ENCODE measurements around the gene EEF1A2. TPM values are rescaled to one million over a fixed set of nuclear protein-coding genes. Genes with fewer than 3 reads are reported as not detected.

EEF1A2 gene
- total RNA-seq, 1 donor from 2014 or later = 0.67 TPM

DNA sequence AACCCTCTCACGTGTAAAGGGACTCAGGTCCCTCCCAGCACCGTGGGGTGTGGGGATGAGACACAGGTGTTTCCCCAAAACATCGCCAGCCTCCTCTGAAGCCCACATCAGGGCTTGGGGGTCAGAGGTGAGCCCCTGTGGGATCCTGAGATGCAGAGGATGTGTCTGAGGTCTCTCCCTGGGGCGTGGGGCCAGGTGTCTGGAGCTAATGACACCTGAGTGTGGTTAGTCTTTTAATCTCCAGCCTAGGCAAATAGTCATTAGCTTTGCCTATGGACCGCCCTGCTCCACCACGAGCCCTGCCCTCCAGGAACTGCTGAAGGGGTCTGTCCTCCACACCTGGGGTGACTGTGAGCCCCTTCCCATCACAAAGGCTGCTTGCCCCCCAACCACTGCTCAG, 46.9 kb upstream of the EEF1A2 start:
- H3K27me3 ChIP-seq = peaks cover 27% of the 10 kb centered on the region
- no peak overlapping the region for H3K27ac ChIP-seq
- TF ChIP-seq, protein P1, sequence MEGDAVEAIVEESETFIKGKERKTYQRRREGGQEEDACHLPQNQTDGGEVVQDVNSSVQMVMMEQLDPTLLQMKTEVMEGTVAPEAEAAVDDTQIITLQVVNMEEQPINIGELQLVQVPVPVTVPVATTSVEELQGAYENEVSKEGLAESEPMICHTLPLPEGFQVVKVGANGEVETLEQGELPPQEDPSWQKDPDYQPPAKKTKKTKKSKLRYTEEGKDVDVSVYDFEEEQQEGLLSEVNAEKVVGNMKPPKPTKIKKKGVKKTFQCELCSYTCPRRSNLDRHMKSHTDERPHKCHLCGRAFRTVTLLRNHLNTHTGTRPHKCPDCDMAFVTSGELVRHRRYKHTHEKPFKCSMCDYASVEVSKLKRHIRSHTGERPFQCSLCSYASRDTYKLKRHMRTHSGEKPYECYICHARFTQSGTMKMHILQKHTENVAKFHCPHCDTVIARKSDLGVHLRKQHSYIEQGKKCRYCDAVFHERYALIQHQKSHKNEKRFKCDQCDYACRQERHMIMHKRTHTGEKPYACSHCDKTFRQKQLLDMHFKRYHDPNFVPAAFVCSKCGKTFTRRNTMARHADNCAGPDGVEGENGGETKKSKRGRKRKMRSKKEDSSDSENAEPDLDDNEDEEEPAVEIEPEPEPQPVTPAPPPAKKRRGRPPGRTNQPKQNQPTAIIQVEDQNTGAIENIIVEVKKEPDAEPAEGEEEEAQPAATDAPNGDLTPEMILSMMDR (IDR thresholded peaks at IDR 0.05) = no peak
- H3K4me3 ChIP-seq = no peak overlapping the region
- intact Hi-C loops (cut with DNase I) = no loop called here
- H3K4me1 ChIP-seq = no peaks in the 10 kb centered on the region
- no peak for ATAC-seq
- no peak for DNase-seq
- H3K36me3 ChIP-seq = no peaks in the 10 kb centered on the region
- no peaks in the 10 kb centered on the region for H3K9me3 ChIP-seq

DNA sequence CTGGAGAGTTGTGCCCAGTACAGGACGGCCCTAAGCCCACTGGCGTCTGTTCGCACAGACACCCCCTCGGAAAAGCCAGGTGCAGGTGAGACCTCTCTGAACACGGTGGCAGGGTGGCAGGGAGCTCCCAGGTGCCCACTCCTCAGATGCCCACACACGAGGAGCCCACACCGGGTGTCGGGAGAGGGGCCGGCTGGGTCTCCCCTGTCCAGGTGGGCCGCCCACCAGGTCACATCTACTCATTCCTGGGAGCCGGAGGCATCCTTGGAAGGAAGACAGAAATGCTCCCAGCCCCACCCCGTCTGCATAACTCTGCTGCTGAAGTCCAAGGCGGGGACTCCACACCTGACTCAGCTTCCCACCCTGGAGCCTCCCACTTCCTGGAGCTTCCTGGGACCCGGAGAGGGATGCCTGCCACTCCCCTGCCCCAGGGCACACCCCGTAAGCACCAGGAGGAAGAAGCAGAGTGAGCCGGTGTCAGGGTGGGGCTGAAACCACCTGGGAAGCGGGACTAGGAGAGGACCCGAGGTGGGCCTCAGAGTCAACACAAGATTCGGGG, 46.2 kb upstream of the EEF1A2 start:
- no peaks in the 10 kb centered on the region for H3K4me1 ChIP-seq
- TF ChIP-seq, protein P1 (IDR thresholded peaks at IDR 0.05) = no peak
- DNase-seq = no peak
- H3K9me3 ChIP-seq = no peaks in the 10 kb centered on the region
- peaks cover 27% of the 10 kb centered on the region for H3K27me3 ChIP-seq
- intact Hi-C loops (cut with DNase I) = no loop called here
- no peak for ATAC-seq
- no peaks in the 10 kb centered on the region for H3K36me3 ChIP-seq
- no peak overlapping the region for H3K27ac ChIP-seq
- H3K4me3 ChIP-seq = no peak overlapping the region

DNA sequence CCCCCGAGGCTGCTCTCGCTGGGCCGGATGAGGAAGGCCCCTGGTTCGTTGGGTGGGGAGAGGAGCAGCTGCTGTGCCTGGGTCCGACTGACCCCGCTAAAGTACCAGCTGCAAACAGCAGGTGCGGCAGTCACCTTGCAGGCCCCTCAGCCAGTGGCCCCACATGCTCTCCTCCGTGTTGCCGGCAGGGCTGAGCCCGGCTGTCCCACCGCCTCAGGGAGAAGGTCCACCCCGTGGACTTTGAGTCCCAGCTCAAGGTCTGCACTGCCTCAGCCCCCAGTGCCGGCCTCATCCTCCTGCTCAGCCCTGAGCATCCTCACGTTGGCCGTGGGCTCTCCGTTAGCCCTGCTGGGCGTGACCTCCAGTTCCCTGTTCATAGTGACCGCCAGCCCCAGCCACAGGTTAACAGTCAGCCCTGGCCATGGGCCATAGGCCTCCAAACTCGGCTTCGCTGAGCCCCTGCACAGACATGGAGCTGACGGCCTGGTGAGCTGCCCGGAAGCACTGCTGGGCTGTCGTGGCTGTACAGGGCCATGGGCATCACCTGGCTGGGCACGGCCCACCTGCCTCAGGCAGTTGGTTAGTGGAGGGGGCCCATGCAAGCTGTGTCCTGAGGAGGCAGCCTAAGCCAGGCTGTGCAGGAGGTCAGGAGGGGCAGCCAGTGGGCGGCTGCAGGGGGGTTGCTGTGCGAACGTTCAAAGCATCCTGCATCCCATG, 45.5 kb upstream of the EEF1A2 start:
- H3K27me3 ChIP-seq = peaks cover 27% of the 10 kb centered on the region

DNA sequence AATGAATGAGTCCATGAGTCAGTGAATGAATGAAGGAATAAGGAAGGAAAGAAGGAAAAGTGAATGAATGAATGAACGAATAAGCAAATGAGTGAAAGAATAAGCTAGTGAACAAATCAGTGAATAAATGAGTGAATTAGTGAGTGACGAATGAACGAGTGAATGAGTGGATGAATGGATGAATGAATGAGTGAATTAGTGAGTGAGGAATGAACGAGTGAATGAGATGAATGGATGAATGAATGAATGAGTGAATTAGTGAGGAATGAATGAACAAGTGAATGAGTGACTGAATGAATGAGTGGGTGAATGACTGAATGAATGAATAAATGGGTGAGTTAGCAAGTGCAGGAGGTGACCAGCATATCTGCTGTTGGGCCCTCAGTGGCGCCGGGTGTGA, 44.9 kb upstream of the EEF1A2 start:
- TF ChIP-seq, protein P1 (IDR thresholded peaks at IDR 0.05) = no peak
- DNase-seq = no peak
- ATAC-seq = no peak
- Histone ChIP-seq H3K4me1 (peaks cover 1% of the 10 kb centered on the region), H3K4me3 (no peak overlapping the region), H3K27me3 (peaks cover 25% of the 10 kb centered on the region), H3K9me3 (no peaks in the 10 kb centered on the region), H3K27ac (no peak overlapping the region), H3K36me3 (no peaks in the 10 kb centered on the region)
- intact Hi-C loops (cut with DNase I) = no loop called here

More for the DNA sequence above, 45.5 kb upstream of the EEF1A2 start:
- Histone ChIP-seq H3K27ac (no peak overlapping the region), H3K9me3 (no peaks in the 10 kb centered on the region), H3K4me3 (no peak overlapping the region), H3K36me3 (no peaks in the 10 kb centered on the region), H3K4me1 (no peaks in the 10 kb centered on the region)
- TF ChIP-seq, protein P1 (IDR thresholded peaks at IDR 0.05) = no peak
- no peak for DNase-seq
- no peak for ATAC-seq
- intact Hi-C loops (cut with DNase I) = no loop called here

DNA sequence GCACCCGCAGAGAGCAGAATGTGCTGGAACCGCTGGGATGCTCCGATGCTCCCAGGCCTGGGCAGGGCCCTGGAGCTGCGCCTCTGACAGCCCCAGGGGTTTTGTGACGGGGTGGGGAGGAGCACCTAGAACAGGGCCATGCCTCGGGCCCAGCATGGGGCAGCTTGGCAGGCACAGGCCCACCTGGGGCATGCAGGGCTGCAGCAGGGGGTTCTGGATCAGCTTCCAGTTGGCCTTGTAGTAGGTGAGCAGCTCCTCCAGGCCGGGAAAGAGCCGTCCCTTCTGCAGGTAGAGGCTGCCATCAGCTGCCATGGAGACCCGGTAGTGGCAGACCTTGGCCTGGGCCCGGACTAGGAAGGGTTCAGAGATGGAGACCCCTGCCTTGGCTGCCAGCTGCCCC, 44.2 kb upstream of the EEF1A2 start:
- DNase-seq = no peak
- Histone ChIP-seq H3K4me1 (peaks cover 8% of the 10 kb centered on the region), H3K4me3 (no peak overlapping the region), H3K27ac (no peak overlapping the region), H3K27me3 (peaks cover 19% of the 10 kb centered on the region), H3K36me3 (no peaks in the 10 kb centered on the region), H3K9me3 (no peaks in the 10 kb centered on the region)
- TF ChIP-seq, protein P1 (IDR thresholded peaks at IDR 0.05) = no peak
- no peak for ATAC-seq
- intact Hi-C loops (cut with DNase I) = no loop called here
